UCSD-AML1 (cell line): Measurements from ENCODE around the gene FRMD1.
A peak's percentile ranks its signal among the peaks of the same experiment; 100 is the strongest.

ENCODE experiments used
- DNase-seq: peaks from one replicate; lab custom pipeline; 2025; ENCODE audit not compliant: unreplicated experiment; lab: John Stamatoyannopoulos, UW

FRMD1 gene

DNA sequence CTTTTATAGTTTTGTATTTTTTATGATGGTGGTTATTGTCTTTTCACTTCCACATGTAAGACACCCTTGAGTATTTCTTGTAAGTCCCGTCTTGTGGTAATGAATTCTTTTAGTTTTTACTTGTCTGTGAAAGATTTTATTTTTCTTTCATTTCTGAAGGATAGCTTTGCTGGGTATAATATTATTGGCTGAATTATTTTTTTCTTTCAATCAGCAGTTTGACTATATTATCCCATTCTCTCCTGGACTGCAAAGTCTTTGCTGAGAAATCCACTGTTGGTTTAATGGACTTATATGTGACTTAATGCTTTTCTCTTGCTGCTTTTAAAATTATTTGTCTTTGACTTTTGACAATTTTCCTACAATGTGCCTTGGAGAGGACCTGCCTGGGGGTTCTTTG lies 67.7 kb downstream of the FRMD1 start:
- DNase-seq: no peak

DNA sequence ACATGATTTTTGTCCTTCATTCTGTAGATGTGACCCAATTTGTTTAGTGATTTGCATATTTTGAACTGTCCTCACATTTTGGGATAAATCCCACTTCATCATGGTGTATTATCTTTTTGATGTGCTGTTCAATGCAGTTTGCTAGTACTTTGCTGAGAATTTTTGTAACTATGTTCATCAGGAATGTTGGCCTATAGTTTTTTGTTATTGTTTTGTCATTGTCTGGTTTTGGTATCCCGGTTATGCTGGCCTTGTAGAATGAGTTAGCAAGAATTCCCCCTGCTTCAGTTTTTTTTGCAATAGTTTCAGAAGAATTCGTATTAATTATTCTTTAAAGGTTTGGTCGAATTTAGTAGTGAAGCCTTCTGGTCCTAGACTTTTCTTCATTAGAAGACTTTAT lies 69.7 kb downstream of the FRMD1 start:
- no peak for DNase-seq

DNA sequence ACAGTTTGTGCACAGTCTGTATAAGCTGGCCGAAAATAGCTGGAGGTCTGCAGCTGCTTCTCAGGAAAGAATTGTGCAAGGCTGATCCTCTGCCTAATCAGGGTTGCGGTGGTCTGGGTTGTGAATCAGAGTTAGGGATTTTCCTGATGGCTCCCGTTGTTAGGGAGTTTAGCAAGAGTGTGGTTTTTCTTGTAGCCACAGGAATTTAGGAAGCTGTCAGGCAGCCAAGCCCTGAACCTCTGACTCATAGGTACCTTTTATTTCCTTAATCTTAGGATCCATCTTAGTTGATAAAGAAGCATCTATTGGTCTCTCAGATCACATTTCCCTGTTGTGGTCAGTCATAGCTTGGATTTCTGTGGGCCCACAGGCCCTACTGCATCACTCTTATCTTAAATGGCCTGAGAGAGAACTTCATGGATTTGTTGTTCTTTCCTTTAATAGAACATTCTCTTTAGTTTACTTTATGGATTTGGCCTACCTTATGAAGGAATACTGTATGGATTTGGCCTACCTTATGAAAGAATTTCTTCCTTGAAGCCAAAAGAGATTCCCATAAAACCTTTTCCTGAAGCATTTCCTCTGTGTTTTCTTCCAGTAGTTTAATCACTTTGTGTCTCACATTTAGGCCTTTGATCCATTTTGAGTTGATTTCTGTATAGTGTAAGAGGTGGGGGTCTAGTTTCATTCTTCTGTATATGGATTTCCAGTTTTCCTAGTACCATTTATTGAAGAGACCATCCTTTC lies 71.2 kb downstream of the FRMD1 start:
- DNase-seq: peak; percentile 48

DNA sequence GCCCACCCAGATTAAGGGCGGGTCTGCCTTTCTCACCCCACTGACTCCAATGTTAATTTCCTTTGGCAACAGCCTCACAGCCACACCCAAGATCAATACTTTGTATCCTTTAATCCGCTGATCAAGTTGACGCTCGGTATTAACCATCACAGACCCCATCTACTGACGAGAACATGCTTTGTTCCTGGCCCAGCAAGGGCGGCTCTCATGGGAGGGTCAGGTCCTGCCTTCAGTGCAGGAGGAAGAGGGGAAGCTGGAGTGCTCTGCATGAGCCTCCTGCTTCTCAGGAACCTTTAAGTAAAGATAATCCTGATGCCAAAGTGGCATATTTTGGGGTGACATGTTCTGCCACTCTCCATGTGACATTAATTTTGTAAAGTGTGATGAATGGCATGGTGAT lies 73.2 kb downstream of the FRMD1 start:
- DNase-seq: no peak

DNA sequence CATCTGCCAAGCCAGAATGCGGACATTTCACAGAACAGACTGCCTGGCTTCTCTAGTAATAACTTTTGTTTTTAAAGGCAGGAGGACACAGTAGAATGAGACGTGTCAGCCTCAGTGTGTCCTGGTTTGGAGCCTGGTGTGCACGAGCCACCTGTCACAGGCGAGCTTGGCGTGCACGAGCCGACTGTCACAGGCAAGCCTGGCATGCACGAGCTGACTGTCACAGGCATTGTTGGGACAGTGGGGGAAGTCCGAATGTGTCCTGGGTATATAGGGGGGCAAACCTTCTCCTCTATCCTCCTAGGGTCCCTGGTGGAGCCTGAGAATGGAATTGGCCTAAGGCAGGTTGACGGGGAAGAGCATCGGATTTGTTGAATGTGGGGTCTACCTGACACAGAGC lies 74.1 kb downstream of the FRMD1 start:
- DNase-seq: no peak

DNA sequence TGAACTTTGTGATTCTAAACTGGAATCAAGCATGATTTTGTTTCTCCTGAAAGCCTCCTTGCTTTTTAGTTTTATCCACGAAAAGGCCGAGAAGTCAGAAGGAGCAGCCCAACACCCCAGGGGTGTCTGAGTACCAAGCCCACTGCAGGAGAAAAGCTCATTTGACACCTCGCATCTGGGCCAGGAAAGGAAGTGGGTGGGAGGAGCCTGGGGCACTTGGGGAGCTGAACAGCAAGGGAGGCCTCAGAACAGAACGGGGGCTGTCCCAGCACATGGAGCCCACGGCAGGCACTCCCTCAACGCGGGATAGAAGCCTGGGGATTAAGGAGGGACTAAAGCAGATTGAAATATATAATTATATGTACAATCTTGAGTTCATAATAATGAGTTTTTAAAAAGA lies 75.0 kb downstream of the FRMD1 start:
- DNase-seq: no peak
